ENCODE measurements around the gene PUS10.
"Not testable (repeated sequence)": the region's sequence is repeated elsewhere in the genome, so short reads cannot be mapped to it uniquely, and the experiment has no call there.

Gene PUS10

DNA sequence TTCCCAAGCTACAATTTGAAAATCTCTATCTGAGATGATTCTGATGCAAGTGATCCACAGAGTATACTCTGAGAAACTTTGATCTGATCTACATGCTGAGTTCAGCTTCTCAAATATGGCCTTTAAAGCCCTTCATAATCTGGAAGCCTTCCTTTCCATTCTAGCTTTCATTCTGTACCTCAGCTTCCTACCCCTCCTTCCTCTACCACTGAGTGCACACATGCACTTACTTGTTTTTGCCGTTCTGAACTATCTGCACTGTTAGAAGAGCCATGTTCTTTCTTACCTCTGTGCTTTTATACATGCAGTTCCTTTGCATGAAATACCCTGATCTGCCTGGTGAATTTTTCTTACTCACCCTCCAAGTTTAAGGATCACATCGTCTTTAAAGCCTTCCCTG is 111.7 kb downstream of the PUS10 start:
- no peaks in the 10 kb centered on the region for H3K9me3 ChIP-seq (ENCODE audit: control insufficient read depth, insufficient read depth, low read depth, low read length)
- ChIA-PET POLR2A (no interaction called here), CTCF (no interaction called here)
- H3K27ac ChIP-seq (ENCODE audit: extremely low read depth, low read depth, low read length), result no peak overlapping the region
- peaks cover 12 to 27% of the 10 kb centered on the region in 2 experiments for H3K36me3 ChIP-seq (ENCODE audit: control insufficient read depth in 2 of 2, insufficient read depth in 1 of 2, low read length in 2 of 2)
- no peak overlapping the region for H3K4me3 ChIP-seq (ENCODE audit: low read depth, low read length)
- TF ChIP-seq ZNF837 (tag by site-specific recombination; IDR thresholded peaks at IDR 0.05) (no peak), ZNF596 (tag by site-specific recombination; IDR thresholded peaks at IDR 0.05) (no peak), ZFP37 (tag by site-specific recombination; IDR thresholded peaks at IDR 0.05) (no peak), OSR2 (tag by site-specific recombination; IDR thresholded peaks at IDR 0.05) (no peak), ZBTB8A (tag by site-specific recombination; IDR thresholded peaks at IDR 0.05) (no peak), ZFP69B (tag by site-specific recombination; IDR thresholded peaks at IDR 0.05) (no peak), MEIS1 (CRISPR knock-in tag; IDR thresholded peaks at IDR 0.05; ENCODE audit: borderline replicate concordance) (no peak), ZNF571 (tag by site-specific recombination; IDR thresholded peaks at IDR 0.05) (no peak), ZNF514 (tag by site-specific recombination; IDR thresholded peaks at IDR 0.05) (no peak), SALL2 (tag by site-specific recombination; IDR thresholded peaks at IDR 0.05; ENCODE audit: borderline replicate concordance) (no peak), ZNF664 (tag by site-specific recombination; IDR thresholded peaks at IDR 0.05) (no peak), REPIN1 (tag by site-specific recombination; IDR thresholded peaks at IDR 0.05; ENCODE audit: low read depth) (no peak), ZXDB (tag by site-specific recombination; IDR thresholded peaks at IDR 0.05) (no peak)
- TF ChIP-seq, protein P1, sequence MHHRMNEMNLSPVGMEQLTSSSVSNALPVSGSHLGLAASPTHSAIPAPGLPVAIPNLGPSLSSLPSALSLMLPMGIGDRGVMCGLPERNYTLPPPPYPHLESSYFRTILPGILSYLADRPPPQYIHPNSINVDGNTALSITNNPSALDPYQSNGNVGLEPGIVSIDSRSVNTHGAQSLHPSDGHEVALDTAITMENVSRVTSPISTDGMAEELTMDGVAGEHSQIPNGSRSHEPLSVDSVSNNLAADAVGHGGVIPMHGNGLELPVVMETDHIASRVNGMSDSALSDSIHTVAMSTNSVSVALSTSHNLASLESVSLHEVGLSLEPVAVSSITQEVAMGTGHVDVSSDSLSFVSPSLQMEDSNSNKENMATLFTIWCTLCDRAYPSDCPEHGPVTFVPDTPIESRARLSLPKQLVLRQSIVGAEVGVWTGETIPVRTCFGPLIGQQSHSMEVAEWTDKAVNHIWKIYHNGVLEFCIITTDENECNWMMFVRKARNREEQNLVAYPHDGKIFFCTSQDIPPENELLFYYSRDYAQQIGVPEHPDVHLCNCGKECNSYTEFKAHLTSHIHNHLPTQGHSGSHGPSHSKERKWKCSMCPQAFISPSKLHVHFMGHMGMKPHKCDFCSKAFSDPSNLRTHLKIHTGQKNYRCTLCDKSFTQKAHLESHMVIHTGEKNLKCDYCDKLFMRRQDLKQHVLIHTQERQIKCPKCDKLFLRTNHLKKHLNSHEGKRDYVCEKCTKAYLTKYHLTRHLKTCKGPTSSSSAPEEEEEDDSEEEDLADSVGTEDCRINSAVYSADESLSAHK (tag by site-specific recombination; IDR thresholded peaks at IDR 0.05), result no peak
- TF ChIP-seq, protein P2, sequence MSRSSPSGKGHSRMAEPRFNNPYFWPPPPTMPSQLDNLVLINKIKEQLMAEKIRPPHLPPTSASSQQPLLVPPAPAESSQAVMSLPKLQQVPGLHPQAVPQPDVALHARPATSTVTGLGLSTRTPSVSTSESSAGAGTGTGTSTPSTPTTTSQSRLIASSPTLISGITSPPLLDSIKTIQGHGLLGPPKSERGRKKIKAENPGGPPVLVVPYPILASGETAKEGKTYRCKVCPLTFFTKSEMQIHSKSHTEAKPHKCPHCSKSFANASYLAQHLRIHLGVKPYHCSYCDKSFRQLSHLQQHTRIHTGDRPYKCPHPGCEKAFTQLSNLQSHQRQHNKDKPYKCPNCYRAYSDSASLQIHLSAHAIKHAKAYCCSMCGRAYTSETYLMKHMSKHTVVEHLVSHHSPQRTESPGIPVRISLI (tag by site-specific recombination; IDR thresholded peaks at IDR 0.05), result no peak
- TF ChIP-seq, protein P3, sequence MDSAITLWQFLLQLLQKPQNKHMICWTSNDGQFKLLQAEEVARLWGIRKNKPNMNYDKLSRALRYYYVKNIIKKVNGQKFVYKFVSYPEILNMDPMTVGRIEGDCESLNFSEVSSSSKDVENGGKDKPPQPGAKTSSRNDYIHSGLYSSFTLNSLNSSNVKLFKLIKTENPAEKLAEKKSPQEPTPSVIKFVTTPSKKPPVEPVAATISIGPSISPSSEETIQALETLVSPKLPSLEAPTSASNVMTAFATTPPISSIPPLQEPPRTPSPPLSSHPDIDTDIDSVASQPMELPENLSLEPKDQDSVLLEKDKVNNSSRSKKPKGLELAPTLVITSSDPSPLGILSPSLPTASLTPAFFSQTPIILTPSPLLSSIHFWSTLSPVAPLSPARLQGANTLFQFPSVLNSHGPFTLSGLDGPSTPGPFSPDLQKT (IDR thresholded peaks at IDR 0.05; ENCODE audit: borderline replicate concordance, low read depth, low read length), result no peak
- TF ChIP-seq, protein P4, sequence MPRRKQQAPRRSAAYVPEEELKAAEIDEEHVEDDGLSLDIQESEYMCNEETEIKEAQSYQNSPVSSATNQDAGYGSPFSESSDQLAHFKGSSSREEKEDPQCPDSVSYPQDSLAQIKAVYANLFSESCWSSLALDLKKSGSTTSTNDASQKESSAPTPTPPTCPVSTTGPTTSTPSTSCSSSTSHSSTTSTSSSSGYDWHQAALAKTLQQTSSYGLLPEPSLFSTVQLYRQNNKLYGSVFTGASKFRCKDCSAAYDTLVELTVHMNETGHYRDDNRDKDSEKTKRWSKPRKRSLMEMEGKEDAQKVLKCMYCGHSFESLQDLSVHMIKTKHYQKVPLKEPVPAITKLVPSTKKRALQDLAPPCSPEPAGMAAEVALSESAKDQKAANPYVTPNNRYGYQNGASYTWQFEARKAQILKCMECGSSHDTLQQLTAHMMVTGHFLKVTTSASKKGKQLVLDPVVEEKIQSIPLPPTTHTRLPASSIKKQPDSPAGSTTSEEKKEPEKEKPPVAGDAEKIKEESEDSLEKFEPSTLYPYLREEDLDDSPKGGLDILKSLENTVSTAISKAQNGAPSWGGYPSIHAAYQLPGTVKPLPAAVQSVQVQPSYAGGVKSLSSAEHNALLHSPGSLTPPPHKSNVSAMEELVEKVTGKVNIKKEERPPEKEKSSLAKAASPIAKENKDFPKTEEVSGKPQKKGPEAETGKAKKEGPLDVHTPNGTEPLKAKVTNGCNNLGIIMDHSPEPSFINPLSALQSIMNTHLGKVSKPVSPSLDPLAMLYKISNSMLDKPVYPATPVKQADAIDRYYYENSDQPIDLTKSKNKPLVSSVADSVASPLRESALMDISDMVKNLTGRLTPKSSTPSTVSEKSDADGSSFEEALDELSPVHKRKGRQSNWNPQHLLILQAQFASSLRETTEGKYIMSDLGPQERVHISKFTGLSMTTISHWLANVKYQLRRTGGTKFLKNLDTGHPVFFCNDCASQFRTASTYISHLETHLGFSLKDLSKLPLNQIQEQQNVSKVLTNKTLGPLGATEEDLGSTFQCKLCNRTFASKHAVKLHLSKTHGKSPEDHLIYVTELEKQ (tag by site-specific recombination; IDR thresholded peaks at IDR 0.05; ENCODE audit: borderline replicate concordance), result no peak
- TF ChIP-seq, protein P5, sequence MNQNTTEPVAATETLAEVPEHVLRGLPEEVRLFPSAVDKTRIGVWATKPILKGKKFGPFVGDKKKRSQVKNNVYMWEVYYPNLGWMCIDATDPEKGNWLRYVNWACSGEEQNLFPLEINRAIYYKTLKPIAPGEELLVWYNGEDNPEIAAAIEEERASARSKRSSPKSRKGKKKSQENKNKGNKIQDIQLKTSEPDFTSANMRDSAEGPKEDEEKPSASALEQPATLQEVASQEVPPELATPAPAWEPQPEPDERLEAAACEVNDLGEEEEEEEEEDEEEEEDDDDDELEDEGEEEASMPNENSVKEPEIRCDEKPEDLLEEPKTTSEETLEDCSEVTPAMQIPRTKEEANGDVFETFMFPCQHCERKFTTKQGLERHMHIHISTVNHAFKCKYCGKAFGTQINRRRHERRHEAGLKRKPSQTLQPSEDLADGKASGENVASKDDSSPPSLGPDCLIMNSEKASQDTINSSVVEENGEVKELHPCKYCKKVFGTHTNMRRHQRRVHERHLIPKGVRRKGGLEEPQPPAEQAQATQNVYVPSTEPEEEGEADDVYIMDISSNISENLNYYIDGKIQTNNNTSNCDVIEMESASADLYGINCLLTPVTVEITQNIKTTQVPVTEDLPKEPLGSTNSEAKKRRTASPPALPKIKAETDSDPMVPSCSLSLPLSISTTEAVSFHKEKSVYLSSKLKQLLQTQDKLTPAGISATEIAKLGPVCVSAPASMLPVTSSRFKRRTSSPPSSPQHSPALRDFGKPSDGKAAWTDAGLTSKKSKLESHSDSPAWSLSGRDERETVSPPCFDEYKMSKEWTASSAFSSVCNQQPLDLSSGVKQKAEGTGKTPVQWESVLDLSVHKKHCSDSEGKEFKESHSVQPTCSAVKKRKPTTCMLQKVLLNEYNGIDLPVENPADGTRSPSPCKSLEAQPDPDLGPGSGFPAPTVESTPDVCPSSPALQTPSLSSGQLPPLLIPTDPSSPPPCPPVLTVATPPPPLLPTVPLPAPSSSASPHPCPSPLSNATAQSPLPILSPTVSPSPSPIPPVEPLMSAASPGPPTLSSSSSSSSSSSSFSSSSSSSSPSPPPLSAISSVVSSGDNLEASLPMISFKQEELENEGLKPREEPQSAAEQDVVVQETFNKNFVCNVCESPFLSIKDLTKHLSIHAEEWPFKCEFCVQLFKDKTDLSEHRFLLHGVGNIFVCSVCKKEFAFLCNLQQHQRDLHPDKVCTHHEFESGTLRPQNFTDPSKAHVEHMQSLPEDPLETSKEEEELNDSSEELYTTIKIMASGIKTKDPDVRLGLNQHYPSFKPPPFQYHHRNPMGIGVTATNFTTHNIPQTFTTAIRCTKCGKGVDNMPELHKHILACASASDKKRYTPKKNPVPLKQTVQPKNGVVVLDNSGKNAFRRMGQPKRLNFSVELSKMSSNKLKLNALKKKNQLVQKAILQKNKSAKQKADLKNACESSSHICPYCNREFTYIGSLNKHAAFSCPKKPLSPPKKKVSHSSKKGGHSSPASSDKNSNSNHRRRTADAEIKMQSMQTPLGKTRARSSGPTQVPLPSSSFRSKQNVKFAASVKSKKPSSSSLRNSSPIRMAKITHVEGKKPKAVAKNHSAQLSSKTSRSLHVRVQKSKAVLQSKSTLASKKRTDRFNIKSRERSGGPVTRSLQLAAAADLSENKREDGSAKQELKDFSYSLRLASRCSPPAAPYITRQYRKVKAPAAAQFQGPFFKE (tag by site-specific recombination; IDR thresholded peaks at IDR 0.05; ENCODE audit: borderline replicate concordance), result no peak
- no peaks in the 10 kb centered on the region for H3K4me1 ChIP-seq (ENCODE audit: control insufficient read depth, insufficient read depth, low read length)

DNA sequence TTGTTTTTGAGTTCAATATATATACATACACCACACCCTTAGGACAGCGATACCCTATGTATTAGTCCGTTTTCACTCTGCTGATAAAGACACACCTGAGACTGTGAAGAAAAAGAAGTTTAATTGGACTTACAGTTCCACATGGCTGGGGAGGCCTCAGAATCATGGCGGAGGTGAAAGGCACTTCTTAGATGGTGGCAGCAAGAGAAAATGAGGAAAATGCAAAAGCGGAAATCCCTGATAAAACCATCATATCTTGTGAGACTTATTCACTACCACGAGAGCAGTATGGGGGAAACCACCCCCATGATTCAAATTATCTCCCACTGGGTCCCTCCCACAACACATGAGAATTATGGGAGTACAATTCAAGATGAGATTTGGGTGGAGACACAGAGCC is 112.2 kb downstream of the PUS10 start:
- POLR2A ChIA-PET; H3K9me3 ChIP-seq (ENCODE audit: control insufficient read depth, insufficient read depth, low read depth, low read length); CTCF ChIA-PET; H3K4me3 ChIP-seq (ENCODE audit: low read depth, low read length); H3K4me1 ChIP-seq (ENCODE audit: control insufficient read depth, insufficient read depth, low read length); H3K27ac ChIP-seq (ENCODE audit: extremely low read depth, low read depth, low read length): not testable (repeated sequence)
- peaks cover 18 to 30% of the 10 kb centered on the region in 2 experiments for H3K36me3 ChIP-seq (ENCODE audit: control insufficient read depth in 2 of 2, insufficient read depth in 1 of 2, low read length in 2 of 2)

DNA sequence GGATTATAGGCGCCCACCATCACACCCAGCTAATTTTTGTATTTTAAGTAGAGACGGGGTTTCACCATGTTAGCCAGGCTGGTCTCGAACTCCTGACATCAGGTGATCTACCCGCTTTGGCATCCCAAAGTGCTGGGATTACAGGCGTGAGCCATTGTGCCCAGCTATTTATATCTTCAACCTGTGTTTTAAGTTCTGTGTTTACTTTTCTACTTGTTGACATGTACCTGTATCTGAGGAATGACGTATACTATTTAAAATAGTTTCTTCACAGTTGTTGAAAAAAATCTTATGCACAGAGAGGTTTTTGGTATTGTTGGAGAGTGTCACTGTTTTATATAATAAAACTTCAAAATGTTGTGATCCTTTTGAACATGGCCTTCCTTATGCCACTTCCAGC is 116.8 kb downstream of the PUS10 start:
- CTCF ChIA-PET, result interaction anchor here (0.6 kb wide), 2 partner anchors 105 to 151 kb away, joined by 3 to 4 read pairs; no protein-coding TSS in a partner anchor
- H3K36me3 ChIP-seq (ENCODE audit: control insufficient read depth in 2 of 2, insufficient read depth in 1 of 2, low read length in 2 of 2), result peaks cover 39 to 58% of the 10 kb centered on the region in 2 experiments
- H3K27ac ChIP-seq (ENCODE audit: extremely low read depth, low read depth, low read length); H3K4me3 ChIP-seq (ENCODE audit: low read depth, low read length); H3K4me1 ChIP-seq (ENCODE audit: control insufficient read depth, insufficient read depth, low read length); H3K9me3 ChIP-seq (ENCODE audit: control insufficient read depth, insufficient read depth, low read depth, low read length); POLR2A ChIA-PET: not testable (repeated sequence)
